ENCODE measurements around the gene VSIR. TPM values are rescaled to one million over a fixed set of nuclear protein-coding genes. Genes with fewer than 3 reads are reported as not detected.
A peak's percentile ranks its signal among the peaks of the same experiment; 100 is the strongest.

VSIR gene
- total RNA-seq, 4 donors from 2014 or later: 54.3 to 77.0 (median 61.6) TPM

- Histone ChIP-seq H3K9me3 (no peaks in the 10 kb centered on the region), H3K4me3 (no peak overlapping the region), H3K27me3 (no peaks in the 10 kb centered on the region), H3K4me1 (peaks cover 28 to 39% (median 29%) of the 10 kb centered on the region in 4 donors), H3K27ac (peak overlapping the region; percentile 80 to 93 (median 86)), H3K36me3 (no peaks in the 10 kb centered on the region)
- in situ Hi-C loops (cut with MboI; ENCODE audit: low pct_ligation_motif_present in 1 of 4, low pct_unique_long_range_greater_than_20kb in 1 of 4, low sequenced_read_pairs in 3 of 4): loop anchor here in 3 of 4 donors (10.0 to 25.0 kb wide), 3 partner anchors 61 to 326 kb away; partner anchors contain the start of genes CDH23 (in 2 of the 3) and VSIR (in 1 of the 3)
- TF ChIP-seq EP300 (IDR thresholded peaks at IDR 0.05; ENCODE audit: low read depth): no peak
- TF ChIP-seq POLR2A (IDR thresholded peaks at IDR 0.05): no peak
- peak in 1 of 3 donors; percentile 18 for TF ChIP-seq POLR2AphosphoS5 (IDR thresholded peaks at IDR 0.05)
- peak in 2 of 5 experiments; percentile 23 to 28 for TF ChIP-seq CTCF (IDR thresholded peaks at IDR 0.05)
- WGBS, 2 donors (ENCODE audit: low coverage in 1 of 2): 72% methylated on average over 12 of the region's 12 CpGs; no CpG with 5 or more reads in 1 of the 2 donors
- DNase-seq: peak; percentile 69
- intact Hi-C loops (cut with DNase I; ENCODE audit: low total_unique reads): loop anchor here (5.0 kb wide), 1 partner anchor 54 kb away; no protein-coding TSS in a partner anchor
These were observed 59.9 kb downstream of the VSIR start for GRCh38 chr10:71713135-71714030.

- TF ChIP-seq EP300 (IDR thresholded peaks at IDR 0.05; ENCODE audit: low read depth) (no peak), POLR2A (IDR thresholded peaks at IDR 0.05) (no peak), POLR2AphosphoS5 (IDR thresholded peaks at IDR 0.05) (no peak), CTCF (IDR thresholded peaks at IDR 0.05) (no peak)
- intact Hi-C loops (cut with DNase I; ENCODE audit: low total_unique reads) (loop anchor here (5.0 kb wide), 1 partner anchor 55 kb away; no protein-coding TSS in a partner anchor), in situ Hi-C loops (cut with MboI; ENCODE audit: low pct_ligation_motif_present in 1 of 4, low pct_unique_long_range_greater_than_20kb in 1 of 4, low sequenced_read_pairs in 3 of 4) (loop anchor here in 3 of 4 donors (10.0 to 25.0 kb wide), 3 partner anchors 62 to 325 kb away; partner anchors contain the start of genes CDH23 (in 2 of the 3) and VSIR (in 1 of the 3))
- Histone ChIP-seq H3K4me3 (no peak overlapping the region), H3K36me3 (no peaks in the 10 kb centered on the region), H3K27me3 (no peaks in the 10 kb centered on the region), H3K9me3 (no peaks in the 10 kb centered on the region), H3K27ac (peak overlapping the region; percentile 80 to 93 (median 86)), H3K4me1 (peaks cover 28 to 41% (median 29%) of the 10 kb centered on the region in 4 donors)
- DNase-seq: no peak
- WGBS, 2 donors (ENCODE audit: low coverage in 1 of 2): 73% methylated on average over 16 of the region's 17 CpGs; no CpG with 5 or more reads in 1 of the 2 donors
These were observed 60.7 kb downstream of the VSIR start for GRCh38 chr10:71712572-71713134.

- in situ Hi-C loops (cut with MboI; ENCODE audit: low pct_ligation_motif_present in 1 of 4, low pct_unique_long_range_greater_than_20kb in 1 of 4, low sequenced_read_pairs in 3 of 4): loop anchor here in 3 of 4 donors (10.0 to 25.0 kb wide), 3 partner anchors 63 to 325 kb away; partner anchors contain the start of genes CDH23 (in 2 of the 3) and VSIR (in 1 of the 3)
These were observed 61.1 kb downstream of the VSIR start for GRCh38 chr10:71712170-71712569.

More at GRCh38 chr10:71712170-71712569, 61.1 kb downstream of the VSIR start:
- WGBS, 2 donors (ENCODE audit: low coverage in 1 of 2): 85 to 88% methylated on average over 1 to 2 of the region's 2 CpGs
- Histone ChIP-seq H3K4me3 (no peak overlapping the region), H3K4me1 (peaks cover 28 to 38% (median 29%) of the 10 kb centered on the region in 4 donors), H3K9me3 (no peaks in the 10 kb centered on the region), H3K36me3 (no peaks in the 10 kb centered on the region), H3K27ac (peak overlapping the region; percentile 80 to 93 (median 86)), H3K27me3 (no peaks in the 10 kb centered on the region)
- TF ChIP-seq EP300 (IDR thresholded peaks at IDR 0.05; ENCODE audit: low read depth) (no peak), POLR2A (IDR thresholded peaks at IDR 0.05) (no peak), POLR2AphosphoS5 (IDR thresholded peaks at IDR 0.05) (no peak), CTCF (IDR thresholded peaks at IDR 0.05) (no peak)
- intact Hi-C loops (cut with DNase I; ENCODE audit: low total_unique reads): loop anchor here (5.0 kb wide), 1 partner anchor 55 kb away; no protein-coding TSS in a partner anchor
- no peak for DNase-seq

All from transverse colon (tissue), 4 donors.